T-helper 17 cell (primary cell): ENCODE results near the gene PHETA1. TPM values are rescaled to one million over a fixed set of nuclear protein-coding genes. Genes with fewer than 3 reads are reported as not detected.

Experiments
- ATAC-seq: fragments of 150-1000 bp; cut with Tn5 transposase; 2 replicates; pipeline ENCODE4 v1.10.0; 2021; ENCODE audit warnings: mild to moderate bottlenecking, moderate library complexity
- DNase-seq, 3 donors: peaks; one replicate each; pipeline versions ENCODE4 v3.0.0 to v3.0.0-alpha.2; 2020 to 2021
- H3K9me3 ChIP-seq: one replicate; pipeline ENCODE4 v1.7.0; 2013; ENCODE audit warnings: low read length, mild to moderate bottlenecking; ENCODE audit not compliant: control insufficient read depth, poor library complexity, severe bottlenecking
- H3K27ac Mint-ChIP-seq: one replicate; pipeline ENCODE4 v1.8.0; 2022; ENCODE audit warnings: mild to moderate bottlenecking, moderate library complexity, mixed read lengths
- H3K27me3 Mint-ChIP-seq: one replicate; pipeline ENCODE4 v1.8.0; 2022; ENCODE audit warnings: mixed read lengths
- H3K36me3 Mint-ChIP-seq: one replicate; pipeline ENCODE4 v1.8.0; 2022; ENCODE audit warnings: low read depth, mixed read lengths
- H3K4me1 Mint-ChIP-seq: one replicate; pipeline ENCODE4 v1.8.0; 2022; ENCODE audit warnings: mild to moderate bottlenecking, mixed read lengths
- H3K4me3 Mint-ChIP-seq: one replicate; pipeline ENCODE4 v1.8.0; 2022; ENCODE audit warnings: mild to moderate bottlenecking, moderate library complexity, mixed read lengths
- total RNA-seq, 4 donors: library from RNA in 2 of 4; stranded (reverse) in 2 of 4; gene quantifications; one replicate each; pipeline ENCODE4 v1.2.3 and lab custom pipeline; 2022 to 2026

Gene PHETA1
- total RNA-seq (1 to 10 TPM; 2.1 to 2.5 TPM), total RNA-seq (lab: John Stamatoyannopoulos, UW) (2.5 to 6.0 reads per million in 2 donors)

GRCh38 chr12:111368788-111369495 lies at the start of gene PHETA1:
PHETA1 (minus strand) TSS chr12:111369095; CDS start chr12:111363427, 5,668 bp downstream.
- Mint-ChIP-seq H3K27me3 (peaks cover 5% of the 10 kb centered on the region), H3K27ac (no peak within 1 kb of the TSS), H3K4me3 (peak within 1 kb of the TSS; percentile 89), H3K4me1 (peaks cover 19% of the 10 kb centered on the region), H3K36me3 (peaks cover 2% of the 10 kb centered on the region)
- peak; percentile 93 for ATAC-seq
- no peaks in the 10 kb centered on the region for H3K9me3 ChIP-seq
- peak; percentile 43 to 59 (median 58) for DNase-seq

GRCh38 chr12:111418594-111418880 lies 49.6 kb upstream of the PHETA1 start:
- H3K27ac Mint-ChIP-seq, result no peak overlapping the region
- DNase-seq (no peak), ATAC-seq (no peak)
- no peaks in the 10 kb centered on the region for H3K27me3 Mint-ChIP-seq
- peaks cover 2% of the 10 kb centered on the region for H3K36me3 Mint-ChIP-seq
- H3K9me3 ChIP-seq, result no peaks in the 10 kb centered on the region
- H3K4me3 Mint-ChIP-seq, result no peak overlapping the region
- peaks cover 21% of the 10 kb centered on the region for H3K4me1 Mint-ChIP-seq

GRCh38 chr12:111417784-111418593 lies 49.1 kb upstream of the PHETA1 start:
- peaks cover 4% of the 10 kb centered on the region for H3K36me3 Mint-ChIP-seq

GRCh38 chr12:111417290-111417689 lies 48.4 kb upstream of the PHETA1 start:
- Mint-ChIP-seq H3K27me3 (no peaks in the 10 kb centered on the region), H3K4me1 (peaks cover 30% of the 10 kb centered on the region), H3K36me3 (peaks cover 2% of the 10 kb centered on the region), H3K27ac (peak overlapping the region; percentile 14), H3K4me3 (no peak overlapping the region)
- no peaks in the 10 kb centered on the region for H3K9me3 ChIP-seq
- no peak for DNase-seq
- no peak for ATAC-seq

More at GRCh38 chr12:111417784-111418593, 49.1 kb upstream of the PHETA1 start:
- Mint-ChIP-seq H3K4me3 (no peak overlapping the region), H3K27ac (no peak overlapping the region), H3K4me1 (peaks cover 26% of the 10 kb centered on the region), H3K27me3 (no peaks in the 10 kb centered on the region)
- DNase-seq (no peak), ATAC-seq (no peak)
- H3K9me3 ChIP-seq, result no peaks in the 10 kb centered on the region

GRCh38 chr12:111414711-111415252 lies 45.9 kb upstream of the PHETA1 start:
- DNase-seq (no peak), ATAC-seq (no peak)

GRCh38 chr12:111413442-111414086 lies 44.7 kb upstream of the PHETA1 start:
- H3K9me3 ChIP-seq, result no peaks in the 10 kb centered on the region
- no peak for DNase-seq
- Mint-ChIP-seq H3K27me3 (no peaks in the 10 kb centered on the region), H3K27ac (peak overlapping the region; percentile 97), H3K4me1 (peaks cover 43% of the 10 kb centered on the region), H3K36me3 (peaks cover 2% of the 10 kb centered on the region), H3K4me3 (peak overlapping the region; percentile 63)
- ATAC-seq, result no peak

More at GRCh38 chr12:111414711-111415252, 45.9 kb upstream of the PHETA1 start:
- H3K4me3 Mint-ChIP-seq, result no peak overlapping the region
- H3K36me3 Mint-ChIP-seq, result peaks cover 2% of the 10 kb centered on the region
- H3K9me3 ChIP-seq, result no peaks in the 10 kb centered on the region
- H3K27me3 Mint-ChIP-seq, result no peaks in the 10 kb centered on the region
- H3K4me1 Mint-ChIP-seq, result peaks cover 38% of the 10 kb centered on the region
- peak overlapping the region; percentile 97 for H3K27ac Mint-ChIP-seq

- ATAC-seq (no peak), DNase-seq (no peak)
- peaks cover 2% of the 10 kb centered on the region for H3K36me3 Mint-ChIP-seq
- no peaks in the 10 kb centered on the region for H3K27me3 Mint-ChIP-seq
- H3K4me1 Mint-ChIP-seq, result peaks cover 48% of the 10 kb centered on the region
- H3K27ac Mint-ChIP-seq, result peak overlapping the region; percentile 97
- no peaks in the 10 kb centered on the region for H3K9me3 ChIP-seq
- peak overlapping the region; percentile 72 for H3K4me3 Mint-ChIP-seq
These were observed 44.0 kb upstream of the PHETA1 start for GRCh38 chr12:111412830-111413441.

- Mint-ChIP-seq H3K27me3 (no peaks in the 10 kb centered on the region), H3K4me3 (peak overlapping the region; percentile 72), H3K36me3 (peaks cover 2% of the 10 kb centered on the region), H3K27ac (peak overlapping the region; percentile 97), H3K4me1 (peaks cover 55% of the 10 kb centered on the region)
- no peaks in the 10 kb centered on the region for H3K9me3 ChIP-seq
- ATAC-seq (peak; percentile 53), DNase-seq (no peak)
These were observed 43.3 kb upstream of the PHETA1 start for GRCh38 chr12:111412007-111412829.

GRCh38 chr12:111411185-111411764 lies 42.4 kb upstream of the PHETA1 start:
- H3K9me3 ChIP-seq, result no peaks in the 10 kb centered on the region
- Mint-ChIP-seq H3K4me3 (peak overlapping the region; percentile 84), H3K4me1 (peaks cover 57% of the 10 kb centered on the region), H3K36me3 (peaks cover 4% of the 10 kb centered on the region), H3K27ac (peak overlapping the region; percentile 97), H3K27me3 (no peaks in the 10 kb centered on the region)
- ATAC-seq, result peak; percentile 21
- no peak for DNase-seq

- ATAC-seq, result no peak
- H3K4me3 Mint-ChIP-seq, result peak overlapping the region; percentile 84
- H3K9me3 ChIP-seq, result no peaks in the 10 kb centered on the region
- no peak for DNase-seq
- H3K27me3 Mint-ChIP-seq, result no peaks in the 10 kb centered on the region
- peaks cover 54% of the 10 kb centered on the region for H3K4me1 Mint-ChIP-seq
- H3K36me3 Mint-ChIP-seq, result peaks cover 4% of the 10 kb centered on the region
- peak overlapping the region; percentile 97 for H3K27ac Mint-ChIP-seq
These were observed 41.7 kb upstream of the PHETA1 start for GRCh38 chr12:111410431-111411184.

GRCh38 chr12:111409780-111410430 lies 41.0 kb upstream of the PHETA1 start:
- Mint-ChIP-seq H3K36me3 (peaks cover 4% of the 10 kb centered on the region), H3K4me1 (peaks cover 51% of the 10 kb centered on the region), H3K27me3 (no peaks in the 10 kb centered on the region), H3K4me3 (peak overlapping the region; percentile 84), H3K27ac (peak overlapping the region; percentile 97)
- peak in 1 of 3 donors; percentile 22 for DNase-seq
- no peak for ATAC-seq
- H3K9me3 ChIP-seq, result no peaks in the 10 kb centered on the region
